ENCODE results near the gene TEX101. TPM values are rescaled to one million over a fixed set of nuclear protein-coding genes. Genes with fewer than 3 reads are reported as not detected.
"Not testable (repeated sequence)": the region's sequence is repeated elsewhere in the genome, so short reads cannot be mapped to it uniquely, and the experiment has no call there.

The TEX101 gene
- total RNA-seq, 1 donor from 2014 or later: not detected

DNA sequence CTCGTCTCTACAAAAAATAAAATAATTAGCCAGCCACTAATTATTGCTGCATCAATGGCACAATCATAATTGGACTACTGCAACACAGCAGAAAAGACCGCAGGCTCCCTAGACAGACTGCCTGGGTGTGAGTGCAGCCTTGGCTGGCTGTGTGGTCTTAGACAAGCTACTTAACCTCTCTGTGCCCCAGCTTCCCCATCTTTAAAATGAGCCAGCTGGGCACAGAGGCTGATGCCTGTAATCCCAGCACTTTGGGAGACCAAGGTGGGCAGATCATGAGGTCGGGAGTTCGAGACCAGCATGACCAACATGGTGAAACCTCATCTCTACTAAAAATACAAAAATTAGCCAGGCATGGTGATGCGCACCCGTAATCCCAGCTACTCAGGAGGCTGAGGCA lies 19.0 kb downstream of the TEX101 start:
- H3K36me3 Mint-ChIP-seq: no peaks in the 10 kb centered on the region
- no peaks in the 10 kb centered on the region for H3K4me1 Mint-ChIP-seq
- DNase-seq (ENCODE audit: low spot score in 2 of 2, unreplicated experiment in 2 of 2): no peak
- H3K27ac Mint-ChIP-seq: no peak overlapping the region
- TF ChIP-seq, protein P1, sequence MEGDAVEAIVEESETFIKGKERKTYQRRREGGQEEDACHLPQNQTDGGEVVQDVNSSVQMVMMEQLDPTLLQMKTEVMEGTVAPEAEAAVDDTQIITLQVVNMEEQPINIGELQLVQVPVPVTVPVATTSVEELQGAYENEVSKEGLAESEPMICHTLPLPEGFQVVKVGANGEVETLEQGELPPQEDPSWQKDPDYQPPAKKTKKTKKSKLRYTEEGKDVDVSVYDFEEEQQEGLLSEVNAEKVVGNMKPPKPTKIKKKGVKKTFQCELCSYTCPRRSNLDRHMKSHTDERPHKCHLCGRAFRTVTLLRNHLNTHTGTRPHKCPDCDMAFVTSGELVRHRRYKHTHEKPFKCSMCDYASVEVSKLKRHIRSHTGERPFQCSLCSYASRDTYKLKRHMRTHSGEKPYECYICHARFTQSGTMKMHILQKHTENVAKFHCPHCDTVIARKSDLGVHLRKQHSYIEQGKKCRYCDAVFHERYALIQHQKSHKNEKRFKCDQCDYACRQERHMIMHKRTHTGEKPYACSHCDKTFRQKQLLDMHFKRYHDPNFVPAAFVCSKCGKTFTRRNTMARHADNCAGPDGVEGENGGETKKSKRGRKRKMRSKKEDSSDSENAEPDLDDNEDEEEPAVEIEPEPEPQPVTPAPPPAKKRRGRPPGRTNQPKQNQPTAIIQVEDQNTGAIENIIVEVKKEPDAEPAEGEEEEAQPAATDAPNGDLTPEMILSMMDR (IDR thresholded peaks at IDR 0.05; ENCODE audit: unreplicated experiment): no peak
- H3K27me3 Mint-ChIP-seq (ENCODE audit: low read depth): peaks cover 3% of the 10 kb centered on the region
- no peaks in the 10 kb centered on the region for H3K9me3 Mint-ChIP-seq
- no peak overlapping the region for H3K4me3 Mint-ChIP-seq

DNA sequence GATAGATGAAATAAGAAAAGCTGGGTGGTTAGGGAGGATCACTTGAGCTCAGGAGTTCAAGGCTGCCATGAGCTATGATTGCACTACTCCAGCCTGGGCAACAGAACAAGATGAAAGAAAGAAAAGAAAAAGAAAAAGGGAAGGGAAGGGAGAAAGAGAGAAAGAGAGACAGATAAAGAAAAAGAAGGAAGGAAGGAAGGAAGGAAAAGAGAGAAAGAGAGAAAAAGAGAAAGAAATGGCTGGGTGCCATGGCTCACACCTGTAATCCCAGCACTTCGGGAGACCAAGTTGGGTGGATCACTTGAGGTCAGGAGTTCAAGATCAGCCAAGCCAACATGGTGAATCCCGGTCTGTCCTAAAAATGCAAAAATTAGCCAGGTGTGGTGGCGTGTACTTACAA lies 21.1 kb downstream of the TEX101 start:
- Mint-ChIP-seq H3K36me3 (no peaks in the 10 kb centered on the region), H3K4me1 (no peaks in the 10 kb centered on the region), H3K4me3 (no peak overlapping the region), H3K27ac (no peak overlapping the region), H3K27me3 (ENCODE audit: low read depth) (peaks cover 6% of the 10 kb centered on the region), H3K9me3 (no peaks in the 10 kb centered on the region)
- no peak for DNase-seq (ENCODE audit: low spot score in 2 of 2, unreplicated experiment in 2 of 2)
- TF ChIP-seq, protein P1 (IDR thresholded peaks at IDR 0.05; ENCODE audit: unreplicated experiment): no peak

GRCh38 chr19:43437284-43437683 lies 22.6 kb downstream of the TEX101 start:
- not testable (repeated sequence) for H3K4me3 Mint-ChIP-seq; DNase-seq (ENCODE audit: low spot score in 2 of 2, unreplicated experiment in 2 of 2); H3K36me3 Mint-ChIP-seq; H3K9me3 Mint-ChIP-seq; H3K4me1 Mint-ChIP-seq; H3K27ac Mint-ChIP-seq
- peaks cover 15% of the 10 kb centered on the region for H3K27me3 Mint-ChIP-seq (ENCODE audit: low read depth)

GRCh38 chr19:43437712-43438111 lies 23.0 kb downstream of the TEX101 start:
- Mint-ChIP-seq H3K27me3 (ENCODE audit: low read depth) (peaks cover 16% of the 10 kb centered on the region), H3K4me1 (no peaks in the 10 kb centered on the region), H3K27ac (no peak overlapping the region), H3K4me3 (no peak overlapping the region), H3K9me3 (no peaks in the 10 kb centered on the region), H3K36me3 (no peaks in the 10 kb centered on the region)
- no peak for DNase-seq (ENCODE audit: low spot score in 2 of 2, unreplicated experiment in 2 of 2)
- TF ChIP-seq, protein P1 (IDR thresholded peaks at IDR 0.05; ENCODE audit: unreplicated experiment): no peak

DNA sequence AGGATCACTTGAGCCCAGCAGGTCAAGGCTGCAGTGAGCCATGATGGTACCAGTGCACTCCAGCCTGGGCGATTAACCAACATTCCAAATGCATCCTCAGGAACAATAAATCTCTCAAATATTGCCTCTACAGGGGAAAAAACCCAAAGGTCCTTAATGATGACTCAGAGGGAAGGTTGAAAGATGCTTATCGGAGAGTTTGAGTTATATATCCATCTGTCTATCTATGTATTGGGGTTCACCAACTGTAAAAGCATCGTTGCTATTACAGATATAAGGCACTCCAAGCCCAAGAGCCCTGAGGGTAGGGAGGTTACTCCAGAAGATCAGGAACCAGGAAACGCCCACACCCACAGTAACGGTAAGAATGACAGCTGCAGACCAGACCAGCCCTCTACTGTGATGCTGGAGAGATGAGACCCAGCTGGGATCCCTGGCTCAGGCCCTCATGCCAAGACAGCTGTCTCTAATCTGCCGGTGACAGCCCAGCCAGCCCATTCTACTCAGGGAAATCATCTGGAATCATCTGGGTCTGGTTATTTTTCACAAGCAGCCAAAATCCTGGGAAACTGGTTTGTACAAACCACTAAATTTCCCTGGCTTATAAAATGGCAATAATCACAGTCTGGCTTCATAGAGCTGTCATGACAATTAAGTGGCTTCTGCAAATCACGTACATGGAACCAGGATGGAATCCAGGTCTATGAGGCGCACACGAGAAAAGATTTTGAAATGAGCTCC lies 23.8 kb downstream of the TEX101 start:
- H3K27ac Mint-ChIP-seq: no peak overlapping the region
- TF ChIP-seq, protein P1 (IDR thresholded peaks at IDR 0.05; ENCODE audit: unreplicated experiment): no peak
- H3K27me3 Mint-ChIP-seq (ENCODE audit: low read depth): peaks cover 21% of the 10 kb centered on the region
- H3K36me3 Mint-ChIP-seq: no peaks in the 10 kb centered on the region
- H3K9me3 Mint-ChIP-seq: no peaks in the 10 kb centered on the region
- H3K4me3 Mint-ChIP-seq: no peak overlapping the region
- DNase-seq (ENCODE audit: low spot score in 2 of 2, unreplicated experiment in 2 of 2): no peak
- no peaks in the 10 kb centered on the region for H3K4me1 Mint-ChIP-seq

- TF ChIP-seq, protein P1 (IDR thresholded peaks at IDR 0.05; ENCODE audit: unreplicated experiment): no peak
- no peaks in the 10 kb centered on the region for H3K4me1 Mint-ChIP-seq
- H3K36me3 Mint-ChIP-seq: no peaks in the 10 kb centered on the region
- no peak overlapping the region for H3K27ac Mint-ChIP-seq
- no peak for DNase-seq (ENCODE audit: low spot score in 2 of 2, unreplicated experiment in 2 of 2)
- no peak overlapping the region for H3K4me3 Mint-ChIP-seq
- H3K27me3 Mint-ChIP-seq (ENCODE audit: low read depth): peaks cover 23% of the 10 kb centered on the region
- H3K9me3 Mint-ChIP-seq: no peaks in the 10 kb centered on the region
Observed at GRCh38 chr19:43439032-43439708, 24.5 kb downstream of the TEX101 start.

All from mesothelial cell of epicardium (in vitro differentiated cells).